Measurements from ENCODE around the gene ICAM5.
"Not testable (repeated sequence)": the region's sequence is repeated elsewhere in the genome, so short reads cannot be mapped to it uniquely, and the experiment has no call there.

The ICAM5 gene

GRCh38 chr19:10289836-10290356, at the start of gene ICAM5:
ICAM5 (plus strand) TSS chr19:10289952; CDS start chr19:10290044, 92 bp downstream.
- TF ChIP-seq CTCF (conservative IDR thresholded peaks at IDR 0.05; ENCODE audit: low read length) = no peak
- peak within 1 kb of the TSS; percentile 58 for H3K4me3 ChIP-seq (ENCODE audit: low read length)
- no peak for DNase-seq (ENCODE audit: low read depth)

- not testable (repeated sequence) for H3K4me3 ChIP-seq (ENCODE audit: low read length); DNase-seq (ENCODE audit: low read depth)
Measured at GRCh38 chr19:10241826-10242449, 47.8 kb upstream of the ICAM5 start.

- no peak for DNase-seq (ENCODE audit: low read depth)
- TF ChIP-seq CTCF (conservative IDR thresholded peaks at IDR 0.05; ENCODE audit: low read length) = no peak
- H3K4me3 ChIP-seq (ENCODE audit: low read length) = no peak overlapping the region
Measured at GRCh38 chr19:10243606-10244005, 46.1 kb upstream of the ICAM5 start.

GRCh38 chr19:10245189-10245939, 44.4 kb upstream of the ICAM5 start:
- H3K4me3 ChIP-seq (ENCODE audit: low read length) = no peak overlapping the region
- TF ChIP-seq CTCF (conservative IDR thresholded peaks at IDR 0.05; ENCODE audit: low read length) = no peak
- DNase-seq (ENCODE audit: low read depth) = no peak

GRCh38 chr19:10246511-10246910, 43.2 kb upstream of the ICAM5 start:
- DNase-seq (ENCODE audit: low read depth) = no peak
- no peak for TF ChIP-seq CTCF (conservative IDR thresholded peaks at IDR 0.05; ENCODE audit: low read length)
- no peak overlapping the region for H3K4me3 ChIP-seq (ENCODE audit: low read length)

DNA sequence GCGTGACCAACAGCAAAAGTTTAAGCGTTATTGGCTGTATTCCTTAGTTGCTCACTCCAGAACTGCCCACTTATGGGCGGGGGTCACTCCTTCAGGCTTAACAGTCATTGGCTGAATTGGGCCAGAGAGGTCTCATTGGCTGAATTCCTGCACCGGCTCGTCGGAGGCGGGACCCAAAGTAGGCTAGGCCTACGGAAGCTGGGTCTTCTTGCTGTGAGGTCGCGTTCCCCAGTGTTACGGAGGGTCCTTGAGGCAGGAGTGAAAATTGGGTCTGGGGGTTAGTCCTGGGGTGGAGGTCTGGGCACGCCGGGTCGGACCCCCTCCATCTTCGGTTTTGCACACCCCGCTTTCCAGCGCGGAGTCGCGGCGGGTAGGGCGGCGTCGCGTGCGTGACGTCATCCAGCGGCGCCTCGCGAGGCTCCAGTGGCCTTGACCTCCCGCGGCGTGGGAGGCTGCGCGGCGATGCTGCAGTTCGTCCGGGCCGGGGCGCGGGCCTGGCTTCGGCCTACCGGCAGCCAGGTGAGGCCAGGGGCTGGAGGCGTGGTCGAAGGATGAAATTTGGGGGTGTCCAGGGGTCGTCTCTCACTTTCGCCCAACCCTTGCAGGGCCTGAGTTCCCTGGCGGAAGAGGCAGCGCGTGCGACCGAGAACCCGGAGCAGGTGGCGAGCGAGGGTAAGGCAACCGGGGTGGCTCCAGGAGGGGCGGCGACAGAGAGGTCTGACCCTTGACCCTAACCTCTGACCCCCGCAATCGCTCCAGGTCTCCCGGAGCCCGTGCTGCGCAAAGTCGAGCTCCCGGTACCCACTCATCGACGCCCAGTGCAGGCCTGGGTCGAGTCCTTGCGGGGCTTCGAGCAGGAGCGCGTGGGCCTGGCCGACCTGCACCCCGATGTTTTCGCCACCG, 37.7 kb upstream of the ICAM5 start, which contains the start of gene MRPL4:
Gene MRPL4, plus strand, starts transcription at position 423 of the 903 bp plus-strand sequence. Its CDS starts 40 bp downstream, at position 463.
- peak; percentile 98 for DNase-seq (ENCODE audit: low read depth)
- peak within 1 kb of the TSS; percentile 79 for H3K4me3 ChIP-seq (ENCODE audit: low read length)
- TF ChIP-seq CTCF (conservative IDR thresholded peaks at IDR 0.05; ENCODE audit: low read length) = no peak

- TF ChIP-seq CTCF (conservative IDR thresholded peaks at IDR 0.05; ENCODE audit: low read length) = no peak
- peak overlapping the region; percentile 79 for H3K4me3 ChIP-seq (ENCODE audit: low read length)
- no peak for DNase-seq (ENCODE audit: low read depth)
Measured at GRCh38 chr19:10252707-10253106, 37.0 kb upstream of the ICAM5 start.

Measured in AG10803 (cell line).